ENCODE data around the gene MPZL2. TPM values are rescaled to one million over a fixed set of nuclear protein-coding genes. Genes with fewer than 3 reads are reported as not detected.

MPZL2 gene
- total RNA-seq, 1 experiment from 2014 or later = 1.8 TPM

GRCh38 chr11:118227865-118228785 lies 36.0 kb downstream of the MPZL2 start:
- no TSS peak for BruUV-seq (replicated peaks)
- CTCF ChIA-PET = interaction anchor here (0.7 kb wide), 1 partner anchor 34 kb away, joined by 8 read pairs; no protein-coding TSS in a partner anchor
- no peaks in the 10 kb centered on the region for H3K36me3 ChIP-seq (ENCODE audit: control insufficient read depth, insufficient read depth, low read length)

More at GRCh38 chr11:118227865-118228785, 36.0 kb downstream of the MPZL2 start:
- TF ChIP-seq POLR2AphosphoS5 (IDR thresholded peaks at IDR 0.05; ENCODE audit: low read depth, low read length) (no peak), SIN3A (IDR thresholded peaks at IDR 0.05; ENCODE audit: borderline replicate concordance, insufficient read depth, low read depth, low read length) (no peak), TCF7L2 (IDR thresholded peaks at IDR 0.05; ENCODE audit: low read depth, low read length) (no peak), CTCF (IDR thresholded peaks at IDR 0.05) (no peak), REST (IDR thresholded peaks at IDR 0.05; ENCODE audit: insufficient read depth in 1 of 2, low read depth in 2 of 2, low read length in 1 of 2) (no peak)
- POLR2A ChIA-PET = interaction anchor here (0.7 kb wide), 1 partner anchor 193 kb away, joined by 5 read pairs; no protein-coding TSS in a partner anchor
- no peak for DNase-seq (ENCODE audit: low read depth, low spot score)
- no peak overlapping the region for H3K27ac ChIP-seq (ENCODE audit: low read length)
- ATAC-seq = no peak
- H3K4me1 ChIP-seq (ENCODE audit: control insufficient read depth, insufficient read depth, low read length) = no peaks in the 10 kb centered on the region
- peaks cover 12% of the 10 kb centered on the region for H3K27me3 ChIP-seq (ENCODE audit: control insufficient read depth, insufficient read depth, low read length)
- no peaks in the 10 kb centered on the region for H3K9me3 ChIP-seq (ENCODE audit: control insufficient read depth, insufficient read depth, low read depth, low read length)
- H3K4me3 ChIP-seq (ENCODE audit: low read depth in 2 of 2, low read length in 2 of 2) = no peak overlapping the region
- intact Hi-C loops (cut with micrococcal nuclease; ENCODE audit: unreplicated experiment) (no loop called here), in situ Hi-C loops (cut with HindIII; ENCODE audit: low pct_unique_long_range_greater_than_20kb, low sequenced_read_pairs) (no loop called here)

Data from Panc1 (cell line).